ENCODE results near the gene PLAC1. TPM values are rescaled to one million over a fixed set of nuclear protein-coding genes. Genes with fewer than 3 reads are reported as not detected.
A peak's percentile ranks its signal among the peaks of the same experiment; 100 is the strongest.

Gene PLAC1
- total RNA-seq, 6 experiments from 2014 or later, result 0.51 TPM; not detected in 5

DNA sequence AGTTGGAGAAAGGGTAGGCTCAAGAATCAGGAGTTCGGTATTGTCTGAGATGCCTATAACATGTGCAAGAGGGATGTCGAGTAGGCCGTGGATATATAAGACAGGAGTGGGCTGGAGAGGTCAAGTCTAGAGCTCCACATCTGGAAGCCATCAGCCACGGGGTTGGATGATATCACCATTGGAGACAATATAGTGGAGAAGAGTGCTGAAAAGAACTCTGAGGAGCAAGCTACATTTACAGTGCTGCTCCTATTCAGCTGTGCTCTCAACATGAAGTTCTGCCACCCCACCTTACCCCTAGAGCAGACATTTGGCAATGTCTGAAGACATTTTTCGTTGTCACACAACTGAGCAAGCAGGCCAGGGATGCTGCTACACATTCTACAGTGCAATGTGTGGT is 20.9 kb upstream of the PLAC1 start:
- DNase-seq, result no peak
- H3K4me3 Mint-ChIP-seq, result no peak overlapping the region
- no peaks in the 10 kb centered on the region; the same call in 1 of the 2 replicates for H3K27me3 Mint-ChIP-seq (ENCODE audit: insufficient read depth)
- no peaks in the 10 kb centered on the region for H3K36me3 Mint-ChIP-seq (ENCODE audit: low read depth)
- H3K4me1 Mint-ChIP-seq (ENCODE audit: low read depth), result peaks cover 72% of the 10 kb centered on the region
- TF ChIP-seq CTCF (IDR thresholded peaks at IDR 0.05), result no peak
- peak overlapping the region; percentile 37; the same call in 1 of the 2 replicates for H3K27ac Mint-ChIP-seq
- H3K9me3 Mint-ChIP-seq, result no peaks in the 10 kb centered on the region

DNA sequence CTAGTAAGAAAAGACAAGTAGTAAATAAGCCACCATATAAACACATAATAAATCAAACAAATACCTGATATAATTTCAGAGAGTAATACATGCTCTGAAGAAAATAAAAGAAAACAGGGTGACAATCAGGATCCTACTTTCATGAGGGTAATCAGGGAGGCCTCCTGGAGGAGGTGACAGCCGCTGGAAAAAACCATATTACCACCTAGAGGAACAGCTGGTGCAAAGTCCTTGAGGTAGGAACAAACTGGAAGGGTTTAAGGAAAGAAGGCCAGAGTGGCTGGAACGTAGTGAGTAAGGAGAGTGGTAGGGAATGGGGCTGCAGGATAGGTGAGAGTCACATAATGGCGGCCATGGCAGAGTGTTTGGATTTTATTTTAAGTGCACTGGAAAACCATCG is 19.1 kb upstream of the PLAC1 start:
- peaks cover 78% of the 10 kb centered on the region for H3K4me1 Mint-ChIP-seq (ENCODE audit: low read depth)

GRCh38 chrX:134676436-134676835 is 18.2 kb upstream of the PLAC1 start:
- peak overlapping the region; percentile 88 for H3K27ac Mint-ChIP-seq
- H3K9me3 Mint-ChIP-seq, result no peaks in the 10 kb centered on the region
- no peak for TF ChIP-seq CTCF (IDR thresholded peaks at IDR 0.05)
- peak; percentile 64 for DNase-seq
- no peak overlapping the region for H3K4me3 Mint-ChIP-seq
- H3K36me3 Mint-ChIP-seq (ENCODE audit: low read depth), result peaks cover 4% of the 10 kb centered on the region
- H3K4me1 Mint-ChIP-seq (ENCODE audit: low read depth), result peaks cover 75% of the 10 kb centered on the region
- H3K27me3 Mint-ChIP-seq (ENCODE audit: insufficient read depth), result no peaks in the 10 kb centered on the region; the same call in 1 of the 2 replicates

More for the DNA sequence above, 19.1 kb upstream of the PLAC1 start:
- Mint-ChIP-seq H3K4me3 (no peak overlapping the region), H3K27ac (no peak overlapping the region; the same call in 1 of the 2 replicates), H3K9me3 (no peaks in the 10 kb centered on the region), H3K36me3 (ENCODE audit: low read depth) (no peaks in the 10 kb centered on the region), H3K27me3 (ENCODE audit: insufficient read depth) (no peaks in the 10 kb centered on the region; the same call in 1 of the 2 replicates)
- DNase-seq, result no peak
- TF ChIP-seq CTCF (IDR thresholded peaks at IDR 0.05), result no peak

- Mint-ChIP-seq H3K4me1 (ENCODE audit: low read depth) (peaks cover 73% of the 10 kb centered on the region), H3K4me3 (no peak overlapping the region), H3K27me3 (ENCODE audit: insufficient read depth) (no peaks in the 10 kb centered on the region; the same call in 1 of the 2 replicates), H3K36me3 (ENCODE audit: low read depth) (peaks cover 8% of the 10 kb centered on the region), H3K9me3 (no peaks in the 10 kb centered on the region), H3K27ac (no peak overlapping the region; the same call in 1 of the 2 replicates)
- no peak for DNase-seq
- no peak for TF ChIP-seq CTCF (IDR thresholded peaks at IDR 0.05)
Observed at GRCh38 chrX:134673123-134673522, 14.9 kb upstream of the PLAC1 start.

DNA sequence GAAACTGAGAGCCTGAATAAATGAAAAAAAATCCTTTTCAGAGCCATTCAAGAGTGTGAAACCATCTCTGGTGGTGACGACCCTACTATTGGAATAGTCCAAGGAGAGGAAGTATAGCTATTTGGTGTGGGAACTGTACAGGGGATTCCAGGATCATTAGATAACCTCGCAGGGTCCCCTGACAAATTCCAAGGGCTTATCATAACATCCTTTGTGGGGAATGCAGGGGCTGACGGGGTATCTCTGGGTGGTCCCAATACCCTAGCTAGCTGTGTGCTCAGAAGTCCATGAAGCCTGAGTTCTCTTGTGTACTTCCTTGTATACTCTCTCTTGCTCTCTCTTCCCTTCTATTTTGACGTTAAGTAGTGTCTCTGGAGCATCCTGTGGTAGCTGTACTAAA is 13.8 kb upstream of the PLAC1 start:
- no peak for TF ChIP-seq CTCF (IDR thresholded peaks at IDR 0.05)
- no peak for DNase-seq
- H3K36me3 Mint-ChIP-seq (ENCODE audit: low read depth), result peaks cover 8% of the 10 kb centered on the region
- peak overlapping the region; percentile 97; the same call in 1 of the 2 replicates for H3K27ac Mint-ChIP-seq
- no peaks in the 10 kb centered on the region for H3K9me3 Mint-ChIP-seq
- no peaks in the 10 kb centered on the region for H3K27me3 Mint-ChIP-seq (ENCODE audit: insufficient read depth)
- peaks cover 62% of the 10 kb centered on the region for H3K4me1 Mint-ChIP-seq (ENCODE audit: low read depth)
- H3K4me3 Mint-ChIP-seq, result no peak overlapping the region
